Activated CD4-positive, alpha-beta T cell treated with anti-CD3 and anti-CD28 coated beads, Interleukin-2, amount 50 U/mL, for 1 hour (primary cell): Measurements from ENCODE around the gene SRSF9.
A peak's percentile ranks its signal among the peaks of the same experiment; 100 is the strongest.
"Not testable (repeated sequence)": the region's sequence is repeated elsewhere in the genome, so short reads cannot be mapped to it uniquely, and the experiment has no call there.

ENCODE experiments used
- DNase-seq: peaks from one replicate; pipeline ENCODE4 v3.0.0-alpha.2; 2020

The SRSF9 gene

DNA sequence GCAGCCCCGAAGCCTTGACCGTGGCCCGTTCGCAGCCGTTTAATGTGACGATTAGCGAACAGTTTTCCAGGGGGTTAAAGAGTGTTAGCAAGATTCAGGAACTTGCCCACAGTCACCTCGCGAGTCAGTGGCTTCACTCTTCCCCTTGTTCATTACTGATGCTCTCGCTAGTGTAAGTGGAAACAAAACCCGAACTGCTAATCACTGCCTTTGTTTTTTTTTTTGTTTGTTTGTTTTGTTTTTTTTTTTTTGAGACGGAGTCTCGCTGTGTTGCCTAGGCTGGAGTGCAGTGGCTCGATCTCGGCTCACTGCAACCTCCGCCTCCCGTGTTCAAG is 22.7 kb downstream of the SRSF9 start:
- DNase-seq = not testable (repeated sequence)

- DNase-seq = peak; percentile 88
Observed at GRCh38 chr12:120445911-120446843, 23.4 kb downstream of the SRSF9 start, which contains the start of the genes GATC and TRIAP1. Gene GATC (plus strand): TSS chr12:120446444. CDS start chr12:120446481, 37 bp downstream. Gene TRIAP1 (minus strand): TSS chr12:120446384. CDS start chr12:120446372, 12 bp downstream.

DNA sequence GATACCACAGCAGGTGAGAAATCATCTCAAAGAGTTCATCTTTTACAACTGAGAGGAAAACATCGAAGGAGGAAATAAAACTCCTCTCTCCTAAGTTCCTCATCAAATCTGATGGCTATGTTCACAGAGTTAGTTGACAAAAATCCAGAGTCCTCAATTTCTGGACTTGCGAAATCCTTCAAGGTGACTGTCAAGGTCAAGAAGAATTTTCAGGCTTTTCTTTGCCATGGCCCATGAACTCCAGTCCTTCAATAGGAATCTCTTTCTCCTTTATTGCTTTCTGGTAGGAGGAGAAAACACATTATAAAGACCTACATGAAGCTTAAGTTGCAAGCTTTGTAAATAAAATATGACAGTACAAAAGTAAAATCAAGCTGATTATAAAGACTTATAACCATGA is 24.9 kb downstream of the SRSF9 start:
- DNase-seq = no peak

- peak; percentile 75 for DNase-seq
Observed at GRCh38 chr12:120439646-120440247, 29.8 kb downstream of the SRSF9 start.

DNA sequence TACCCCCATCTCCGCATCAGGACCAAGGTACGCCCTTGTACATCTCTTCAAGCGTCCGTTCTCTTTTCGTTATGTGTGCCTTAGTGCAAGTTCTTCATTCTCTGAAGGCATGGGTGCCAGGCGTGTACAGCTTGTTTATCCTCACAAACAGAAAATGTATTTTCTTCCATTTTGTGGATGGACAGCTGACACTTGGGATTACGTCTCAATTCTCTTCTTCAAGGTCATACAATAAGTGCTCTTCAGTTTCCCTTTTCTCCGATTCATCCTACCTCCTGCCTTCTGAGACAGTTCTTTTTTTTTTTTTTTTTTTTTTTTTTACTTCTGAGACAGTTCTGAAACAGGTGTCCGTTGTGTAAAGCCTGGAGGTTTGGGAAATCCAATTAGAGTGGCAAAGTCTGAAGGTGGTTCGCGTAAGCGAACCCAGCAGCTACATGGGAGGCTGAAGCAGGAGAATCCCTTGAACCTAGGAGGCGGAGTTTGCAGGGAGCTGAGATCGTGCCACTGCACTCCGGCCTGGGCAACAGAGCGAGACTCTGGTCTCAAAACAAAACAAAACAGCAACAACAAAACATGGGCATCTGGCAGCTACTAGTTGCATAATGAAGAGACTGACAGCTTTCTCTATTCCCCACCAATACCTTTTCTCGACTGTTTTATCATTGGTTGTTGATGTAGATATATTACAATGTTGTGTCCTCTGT is 30.9 kb downstream of the SRSF9 start:
- no peak for DNase-seq

DNA sequence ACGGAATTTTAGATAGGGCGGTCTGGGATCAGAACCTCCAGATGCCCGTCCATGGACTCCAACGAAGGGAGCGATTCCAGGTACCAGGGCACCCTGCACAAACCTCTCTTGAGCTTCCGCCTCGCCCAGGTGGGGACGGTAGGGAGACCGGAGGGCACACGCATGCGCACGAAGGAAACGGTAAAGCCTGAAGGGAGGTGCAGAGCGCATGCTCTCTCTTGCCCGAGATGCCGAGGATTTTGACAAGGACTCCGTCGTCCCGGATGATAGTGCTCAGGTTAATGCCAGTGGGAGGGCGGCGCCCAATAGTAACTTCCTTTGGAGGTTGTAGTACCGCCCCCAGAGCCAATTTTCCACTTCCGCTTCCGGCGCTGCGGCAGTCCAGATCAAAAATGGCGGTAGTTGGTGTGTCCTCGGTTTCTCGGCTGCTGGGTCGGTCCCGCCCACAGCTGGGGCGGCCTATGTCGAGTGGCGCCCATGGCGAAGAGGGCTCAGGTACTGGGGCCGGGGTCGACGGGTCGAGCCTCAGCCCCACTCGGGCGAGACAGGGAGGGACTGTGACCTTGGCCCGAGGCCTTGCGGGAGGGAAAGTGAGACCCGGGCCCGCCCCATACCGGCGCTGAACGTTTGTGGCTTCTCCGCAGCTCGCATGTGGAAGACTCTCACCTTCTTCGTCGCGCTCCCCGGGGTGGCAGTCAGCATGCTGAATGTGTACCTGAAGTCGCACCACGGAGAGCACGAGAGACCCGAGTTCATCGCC is 31.6 kb downstream of the SRSF9 start, which contains the start of gene COX6A1:
Gene COX6A1 (plus strand): TSS at position 379 of the 760 bp plus-strand sequence. CDS start 14 bp downstream, at position 393.
- peak; percentile 96 for DNase-seq

- no peak for DNase-seq
Observed at GRCh38 chr12:120432772-120433525, 36.6 kb downstream of the SRSF9 start.

DNA sequence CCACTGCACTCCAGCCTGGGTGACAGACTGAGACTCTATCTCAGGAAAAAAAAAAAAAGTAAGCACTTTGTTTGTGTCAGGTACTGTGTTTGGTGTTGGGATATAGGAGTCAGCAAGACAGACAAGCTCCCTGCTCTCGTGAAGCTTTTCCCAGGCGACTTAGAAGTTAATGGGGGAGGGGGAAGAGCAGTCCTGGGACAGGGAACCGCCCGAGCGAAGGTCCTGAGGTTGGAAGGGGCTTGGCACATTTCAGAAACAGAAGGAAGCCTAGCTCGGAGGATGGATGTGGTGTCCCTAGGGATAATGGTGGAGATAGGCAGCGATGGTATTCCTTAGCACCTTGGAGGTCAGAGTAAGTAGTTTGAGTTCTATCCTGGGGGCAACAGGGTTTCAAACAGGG is 40.2 kb downstream of the SRSF9 start:
- no peak for DNase-seq

DNA sequence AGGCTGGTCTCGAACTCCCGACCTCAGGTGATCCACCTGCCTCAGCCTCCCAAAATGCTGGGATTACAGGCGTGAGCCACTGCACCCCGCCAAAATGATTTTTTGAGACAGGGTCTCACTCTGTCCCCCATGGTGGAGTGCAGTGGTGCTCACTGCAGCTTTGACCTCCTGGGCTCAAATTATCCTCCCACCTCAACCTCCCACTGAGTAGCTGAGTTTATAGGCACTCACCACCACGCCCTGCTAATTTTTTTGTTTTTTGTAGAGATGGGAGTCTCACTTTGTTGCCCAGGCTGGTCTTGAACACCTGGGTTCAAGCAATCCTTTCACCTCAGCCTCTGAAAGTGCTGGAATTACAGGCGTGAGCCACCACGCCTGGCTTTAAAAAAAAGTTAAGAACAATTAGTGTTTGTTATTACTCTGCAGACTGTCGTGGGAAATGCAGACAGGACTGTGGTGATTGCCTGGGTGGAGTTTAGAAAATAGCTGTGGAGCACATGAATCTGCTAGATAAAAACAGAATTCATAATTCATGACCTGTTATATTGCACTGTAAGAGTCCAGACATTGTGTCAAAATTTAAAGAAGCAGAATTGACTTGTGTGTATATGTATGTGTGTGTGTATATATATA is 40.8 kb downstream of the SRSF9 start:
- DNase-seq = no peak

DNA sequence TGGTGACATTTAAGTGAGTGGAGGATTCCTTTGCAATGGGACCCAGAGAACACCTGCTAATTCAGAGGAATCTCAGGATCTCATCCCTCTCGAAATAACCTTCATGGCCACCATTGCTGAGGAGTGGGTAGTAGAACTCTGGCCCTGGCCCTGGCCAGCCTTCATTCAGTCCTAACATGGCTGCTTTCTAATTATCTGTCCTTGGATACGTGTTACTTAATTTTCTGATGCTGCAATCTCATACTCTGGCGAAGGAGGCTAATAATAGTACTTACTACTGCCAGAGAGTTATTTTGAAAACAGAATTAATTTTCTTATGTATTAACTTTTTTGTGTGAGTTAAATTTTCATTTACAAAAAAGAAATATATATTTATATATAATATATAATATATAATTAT is 43.8 kb downstream of the SRSF9 start:
- DNase-seq = no peak

DNA sequence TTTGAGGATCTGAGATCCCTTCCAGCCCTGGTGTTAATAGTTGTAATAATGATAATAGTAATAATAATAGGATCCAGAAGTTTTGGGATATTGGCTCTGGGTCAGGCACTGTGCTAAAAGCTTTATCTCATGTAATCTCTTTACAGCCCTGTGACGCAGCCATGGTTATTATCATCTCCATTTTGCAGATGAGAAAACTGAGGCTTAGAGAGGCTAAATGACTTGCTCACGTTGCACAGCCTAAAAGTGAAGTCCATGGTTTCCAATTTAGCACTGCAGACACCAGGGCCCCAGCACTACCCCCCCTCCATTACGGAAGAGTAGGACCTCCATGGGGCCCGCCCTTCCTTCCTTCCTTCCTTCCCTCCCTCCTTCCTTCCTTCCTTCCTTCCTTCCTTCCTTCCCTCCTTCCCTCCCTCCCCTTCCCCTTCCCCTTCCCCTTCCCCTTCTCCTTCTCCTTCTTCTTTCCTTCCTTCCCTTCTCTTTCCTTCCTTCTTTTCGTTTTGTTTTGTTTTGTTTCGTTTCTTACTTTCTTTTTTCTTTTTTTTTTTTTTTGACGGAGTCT is 46.6 kb downstream of the SRSF9 start:
- no peak for DNase-seq

GRCh38 chr12:120421701-120422100 is 47.8 kb downstream of the SRSF9 start:
- DNase-seq = no peak

- DNase-seq = no peak
Observed at GRCh38 chr12:120417917-120418580, 51.5 kb downstream of the SRSF9 start.

DNA sequence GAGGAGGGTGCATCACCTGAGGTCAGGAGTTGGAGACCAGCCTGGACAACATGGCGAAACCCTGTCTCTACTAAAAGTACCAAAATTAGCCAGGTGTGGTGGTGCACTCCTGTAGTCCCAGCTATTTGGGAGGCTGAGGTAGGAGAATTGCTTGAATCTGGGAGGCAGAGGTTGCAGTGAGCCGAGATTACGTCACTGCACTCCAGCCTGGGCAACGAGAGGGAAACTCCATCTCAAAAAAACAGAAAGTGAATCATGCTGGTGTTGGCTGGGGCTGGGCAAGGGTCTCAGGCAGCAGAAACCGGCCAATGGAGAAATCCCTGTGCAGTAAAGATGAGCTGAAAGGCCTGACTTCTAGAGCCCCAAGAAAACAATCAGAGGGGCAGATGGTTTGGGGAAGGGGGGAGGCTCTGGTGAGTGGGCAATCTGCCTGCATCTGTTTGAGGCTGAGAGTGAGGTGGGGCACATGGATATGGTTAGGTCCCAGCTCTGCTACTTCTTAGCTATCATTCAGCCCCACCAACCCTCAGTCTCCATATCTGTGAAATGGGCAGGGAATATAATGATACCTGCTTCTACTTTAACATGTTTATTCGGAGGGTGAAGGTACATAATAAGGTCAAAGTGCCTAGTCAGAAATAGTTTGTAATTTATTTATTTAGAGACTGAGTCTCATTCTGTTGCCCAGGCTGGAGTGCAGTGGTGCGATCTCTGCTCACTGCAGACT is 52.9 kb downstream of the SRSF9 start:
- no peak for DNase-seq

DNA sequence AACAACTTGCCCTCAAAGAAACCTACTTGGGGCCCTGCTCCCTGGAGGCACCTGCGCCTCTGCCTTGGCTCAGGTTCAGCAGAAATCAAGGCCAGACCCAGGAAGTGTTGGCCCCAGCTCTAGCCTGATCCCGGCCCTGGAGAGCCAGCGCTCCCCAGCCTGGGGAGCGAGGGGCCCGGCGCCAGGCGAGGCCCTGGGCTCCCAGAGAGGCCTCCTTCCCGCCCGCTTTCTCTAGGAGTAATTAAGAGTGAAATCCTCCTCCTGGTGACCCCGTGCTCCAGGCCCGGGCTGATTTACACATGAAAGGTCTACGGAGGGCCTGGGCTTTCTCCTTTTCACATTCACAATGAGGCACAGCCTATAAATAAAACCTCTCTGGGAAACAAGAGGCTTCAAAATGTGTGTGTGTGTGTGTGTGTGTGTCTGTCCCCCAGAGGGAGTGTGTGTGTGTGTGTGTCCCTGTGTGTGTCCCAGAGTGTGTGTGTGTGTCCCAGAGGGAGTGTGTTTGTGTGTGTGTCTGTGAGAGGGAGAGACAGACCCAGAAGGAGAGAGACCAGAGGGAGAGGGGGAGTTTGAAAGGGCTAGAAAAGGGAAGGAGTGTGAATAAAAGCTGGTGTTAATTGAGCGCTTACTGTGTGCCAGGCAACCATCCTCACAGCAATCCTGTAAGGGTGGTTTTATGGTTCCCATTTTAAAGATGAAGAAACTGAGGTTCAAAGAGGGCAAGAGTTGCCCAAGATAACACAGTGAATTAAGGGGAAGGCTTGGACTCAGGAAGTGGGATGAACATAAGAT is 55.5 kb downstream of the SRSF9 start:
- no peak for DNase-seq

GRCh38 chr12:120412421-120412820 is 57.1 kb downstream of the SRSF9 start:
- DNase-seq = no peak
